Neural cell (in vitro differentiated cells): ENCODE measurements around the gene TNS3. TPM values are rescaled to one million over a fixed set of nuclear protein-coding genes. Genes with fewer than 3 reads are reported as not detected.

Experiments
- H2AFZ ChIP-seq: fragments of 200-600, 300-800 bp; sonication (generic), shearing (Covaris generic); 2 replicates; pipeline ENCODE4 v1.6.0; 2014; ENCODE audit warnings: low read depth, mild to moderate bottlenecking, antibody characterized with exemption, low read length, moderate library complexity
- H3F3A ChIP-seq: fragments of 200-600 bp; shearing (Covaris generic); 2 replicates; pipeline ENCODE4 v1.6.1; 2016; ENCODE audit warnings: mild to moderate bottlenecking, moderate library complexity, mixed read lengths, antibody characterized with exemption, low read length; ENCODE audit not compliant: insufficient read depth, poor library complexity, severe bottlenecking
- H3K27ac ChIP-seq: fragments of 200-600, 300-800 bp; sonication (generic), shearing (Covaris generic); 2 replicates; pipeline ENCODE4 v1.5.1; 2014; ENCODE audit warnings: mild to moderate bottlenecking, low read length, moderate library complexity
- H3K27me3 ChIP-seq: fragments of 300-800, 200-600 bp; sonication (generic), shearing (Covaris generic); 2 replicates; pipeline ENCODE4 v1.6.0; 2014; ENCODE audit warnings: mild to moderate bottlenecking, low read depth, low read length, moderate library complexity; ENCODE audit not compliant: insufficient read depth
- H3K36me3 ChIP-seq: fragments of 300-800, 200-600 bp; sonication (generic), shearing (Covaris generic); 2 replicates; pipeline ENCODE4 v1.5.1; 2014; ENCODE audit warnings: mild to moderate bottlenecking, antibody characterized with exemption, low read length, moderate library complexity; ENCODE audit not compliant: insufficient read depth
- H3K4me2 ChIP-seq: fragments of 300-800, 200-600 bp; sonication (generic), shearing (Covaris generic); 2 replicates; pipeline ENCODE4 v1.6.0; 2014; ENCODE audit warnings: mild to moderate bottlenecking, low read length
- H3K4me3 ChIP-seq: fragments of 300-800, 200-600 bp; sonication (generic), shearing (Covaris generic); 2 replicates; pipeline ENCODE4 v1.5.1; 2014; ENCODE audit warnings: mild to moderate bottlenecking, low read length, moderate library complexity
- H3K79me2 ChIP-seq: fragments of 200-600 bp; shearing (Covaris generic); replicated peaks from 2 replicates; pipeline ENCODE4 v1.6.0; 2014; ENCODE audit warnings: mild to moderate bottlenecking, low read length, moderate library complexity; ENCODE audit not compliant: insufficient read depth
- H3K9ac ChIP-seq: fragments of 300-800, 200-600 bp; sonication (generic), shearing (Covaris generic); 2 replicates; pipeline ENCODE4 v1.6.1; 2016; ENCODE audit warnings: mild to moderate bottlenecking, low read length, mixed read lengths
- H3K9me2 ChIP-seq: fragments of 200-600 bp; shearing (Covaris generic); 2 replicates; pipeline ENCODE4 v1.6.1; 2016; ENCODE audit warnings: mild to moderate bottlenecking, low read length, mixed read lengths; ENCODE audit not compliant: insufficient read depth
- H3K9me3 ChIP-seq: fragments of 200-600, 300-800 bp; sonication (generic), shearing (Covaris generic); 2 replicates; pipeline ENCODE4 v1.6.1; 2016; ENCODE audit warnings: mild to moderate bottlenecking, mixed run types, low read length, moderate library complexity, mixed read lengths
- H4K20me1 ChIP-seq: fragments of 200-600 bp; shearing (Covaris generic); 2 replicates; pipeline ENCODE4 v1.6.1; 2016; ENCODE audit warnings: mild to moderate bottlenecking, mixed run types; ENCODE audit not compliant: insufficient read depth
- EP300 ChIP-seq: fragments of 450-650 bp; conservative IDR thresholded peaks from 2 replicates; pipeline ENCODE4 v1.6.1; 2014; ENCODE audit warnings: antibody characterized with exemption, mild to moderate bottlenecking, moderate library complexity; ENCODE audit not compliant: poor library complexity, severe bottlenecking
- EZH2 ChIP-seq: fragments of 200-600, 300-800 bp; shearing (Covaris generic), sonication (generic); IDR thresholded peaks from 2 replicates; pipeline ENCODE4 v1.6.1; 2014; ENCODE audit warnings: antibody characterized with exemption, low read length, borderline replicate concordance, mild to moderate bottlenecking; ENCODE audit not compliant: insufficient read depth, poor library complexity, severe bottlenecking
- MXI1 ChIP-seq: fragments of 450-650 bp; conservative IDR thresholded peaks from 2 replicates; pipeline ENCODE4 v1.6.1; 2014; ENCODE audit warnings: antibody characterized with exemption, mild to moderate bottlenecking; ENCODE audit not compliant: poor library complexity, severe bottlenecking
- POLR2AphosphoS5 ChIP-seq: IDR thresholded peaks from 2 replicates; pipeline ENCODE4 v1.6.1; 2012
- RAD21 ChIP-seq: fragments of 450-650 bp; conservative IDR thresholded peaks from 2 replicates; pipeline ENCODE4 v1.6.1; 2014; ENCODE audit warnings: antibody characterized with exemption, mild to moderate bottlenecking, moderate library complexity
- SMC3 ChIP-seq: fragments of 450-650 bp; conservative IDR thresholded peaks from 2 replicates; pipeline ENCODE4 v1.6.1; 2014; ENCODE audit warnings: antibody characterized with exemption, mild to moderate bottlenecking, moderate library complexity; ENCODE audit not compliant: poor library complexity
- TAF1 ChIP-seq: IDR thresholded peaks from 2 replicates; pipeline ENCODE4 v1.6.1; 2012; ENCODE audit warnings: low read depth
- polyA plus RNA-seq: library from polyadenylated mRNA; depleted of rRNA; stranded (reverse); fragments of >200 nt; gene quantifications from 2 replicates; pipeline ENCODE4 v1.2.3, GENCODE V29; 2014
- TF ChIP-seq, protein P1 (sequence below): fragments of 450-650 bp; IDR thresholded peaks from 2 replicates; pipeline ENCODE4 v1.5.1; 2014; ENCODE audit warnings: antibody characterized with exemption, mild to moderate bottlenecking, moderate library complexity; ENCODE audit not compliant: poor library complexity, severe bottlenecking
- TF ChIP-seq, protein P2 (sequence below): IDR thresholded peaks from 2 replicates; pipeline ENCODE4 v1.6.1; 2012; ENCODE audit warnings: borderline replicate concordance

TNS3 gene
- polyA plus RNA-seq, 1 donor from 2014 or later = 0.58 TPM

DNA sequence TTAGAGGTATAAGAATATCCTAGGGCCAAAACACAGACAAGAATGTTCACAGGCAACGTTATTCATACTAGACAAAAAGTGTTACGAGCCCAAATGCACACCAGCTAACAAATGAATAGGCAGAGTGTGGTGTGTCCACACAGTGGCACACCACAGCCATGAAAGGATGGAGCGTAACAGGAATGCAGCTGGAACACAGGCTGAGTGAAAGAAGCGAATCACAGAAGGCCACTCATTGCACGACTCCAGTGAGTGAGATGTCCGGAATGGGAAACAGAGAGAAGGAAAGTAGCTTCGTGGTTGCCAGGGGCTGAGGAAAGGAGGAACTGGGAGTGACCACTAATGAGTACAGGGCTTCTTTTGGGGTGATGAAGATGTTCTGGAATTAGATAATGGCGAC lies 198.8 kb downstream of the TNS3 start:
- Histone ChIP-seq H3F3A (no peaks in the 10 kb centered on the region), H3K9me2 (no peaks in the 10 kb centered on the region), H3K79me2 (no peaks in the 10 kb centered on the region), H3K36me3 (no peaks in the 10 kb centered on the region), H3K9me3 (no peaks in the 10 kb centered on the region), H4K20me1 (no peaks in the 10 kb centered on the region), H2AFZ (no peak overlapping the region), H3K4me3 (no peak overlapping the region), H3K27ac (no peak overlapping the region), H3K9ac (no peak overlapping the region), H3K4me2 (no peak overlapping the region), H3K27me3 (no peaks in the 10 kb centered on the region)
- TF ChIP-seq EZH2 (no peak), SMC3 (no peak), TAF1 (no peak), RAD21 (no peak), POLR2AphosphoS5 (no peak), MXI1 (no peak), EP300 (no peak)
- TF ChIP-seq, protein P1, sequence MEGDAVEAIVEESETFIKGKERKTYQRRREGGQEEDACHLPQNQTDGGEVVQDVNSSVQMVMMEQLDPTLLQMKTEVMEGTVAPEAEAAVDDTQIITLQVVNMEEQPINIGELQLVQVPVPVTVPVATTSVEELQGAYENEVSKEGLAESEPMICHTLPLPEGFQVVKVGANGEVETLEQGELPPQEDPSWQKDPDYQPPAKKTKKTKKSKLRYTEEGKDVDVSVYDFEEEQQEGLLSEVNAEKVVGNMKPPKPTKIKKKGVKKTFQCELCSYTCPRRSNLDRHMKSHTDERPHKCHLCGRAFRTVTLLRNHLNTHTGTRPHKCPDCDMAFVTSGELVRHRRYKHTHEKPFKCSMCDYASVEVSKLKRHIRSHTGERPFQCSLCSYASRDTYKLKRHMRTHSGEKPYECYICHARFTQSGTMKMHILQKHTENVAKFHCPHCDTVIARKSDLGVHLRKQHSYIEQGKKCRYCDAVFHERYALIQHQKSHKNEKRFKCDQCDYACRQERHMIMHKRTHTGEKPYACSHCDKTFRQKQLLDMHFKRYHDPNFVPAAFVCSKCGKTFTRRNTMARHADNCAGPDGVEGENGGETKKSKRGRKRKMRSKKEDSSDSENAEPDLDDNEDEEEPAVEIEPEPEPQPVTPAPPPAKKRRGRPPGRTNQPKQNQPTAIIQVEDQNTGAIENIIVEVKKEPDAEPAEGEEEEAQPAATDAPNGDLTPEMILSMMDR = no peak
- TF ChIP-seq, protein P2, sequence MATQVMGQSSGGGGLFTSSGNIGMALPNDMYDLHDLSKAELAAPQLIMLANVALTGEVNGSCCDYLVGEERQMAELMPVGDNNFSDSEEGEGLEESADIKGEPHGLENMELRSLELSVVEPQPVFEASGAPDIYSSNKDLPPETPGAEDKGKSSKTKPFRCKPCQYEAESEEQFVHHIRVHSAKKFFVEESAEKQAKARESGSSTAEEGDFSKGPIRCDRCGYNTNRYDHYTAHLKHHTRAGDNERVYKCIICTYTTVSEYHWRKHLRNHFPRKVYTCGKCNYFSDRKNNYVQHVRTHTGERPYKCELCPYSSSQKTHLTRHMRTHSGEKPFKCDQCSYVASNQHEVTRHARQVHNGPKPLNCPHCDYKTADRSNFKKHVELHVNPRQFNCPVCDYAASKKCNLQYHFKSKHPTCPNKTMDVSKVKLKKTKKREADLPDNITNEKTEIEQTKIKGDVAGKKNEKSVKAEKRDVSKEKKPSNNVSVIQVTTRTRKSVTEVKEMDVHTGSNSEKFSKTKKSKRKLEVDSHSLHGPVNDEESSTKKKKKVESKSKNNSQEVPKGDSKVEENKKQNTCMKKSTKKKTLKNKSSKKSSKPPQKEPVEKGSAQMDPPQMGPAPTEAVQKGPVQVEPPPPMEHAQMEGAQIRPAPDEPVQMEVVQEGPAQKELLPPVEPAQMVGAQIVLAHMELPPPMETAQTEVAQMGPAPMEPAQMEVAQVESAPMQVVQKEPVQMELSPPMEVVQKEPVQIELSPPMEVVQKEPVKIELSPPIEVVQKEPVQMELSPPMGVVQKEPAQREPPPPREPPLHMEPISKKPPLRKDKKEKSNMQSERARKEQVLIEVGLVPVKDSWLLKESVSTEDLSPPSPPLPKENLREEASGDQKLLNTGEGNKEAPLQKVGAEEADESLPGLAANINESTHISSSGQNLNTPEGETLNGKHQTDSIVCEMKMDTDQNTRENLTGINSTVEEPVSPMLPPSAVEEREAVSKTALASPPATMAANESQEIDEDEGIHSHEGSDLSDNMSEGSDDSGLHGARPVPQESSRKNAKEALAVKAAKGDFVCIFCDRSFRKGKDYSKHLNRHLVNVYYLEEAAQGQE = no peak

DNA sequence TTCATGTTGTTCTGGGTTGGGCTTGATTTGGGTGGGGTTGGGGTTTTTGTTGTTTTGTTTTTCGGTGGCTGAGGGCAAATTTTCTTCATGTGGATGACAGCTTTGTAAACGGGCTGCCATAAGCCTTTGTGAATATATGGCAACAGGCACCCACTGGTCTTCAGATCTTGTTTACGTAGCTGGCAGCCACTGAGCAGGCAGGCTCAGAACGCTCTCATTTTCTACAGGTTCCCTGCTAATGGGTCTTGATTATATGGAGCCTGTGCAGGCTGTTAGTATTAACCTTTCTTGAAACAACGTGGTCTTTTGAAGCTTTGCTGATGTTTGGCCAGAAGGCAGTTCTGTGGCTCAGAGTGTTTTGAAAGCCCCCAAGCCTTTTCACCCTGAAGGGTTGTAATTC lies 199.7 kb downstream of the TNS3 start:
- Histone ChIP-seq H3K79me2 (no peaks in the 10 kb centered on the region), H3K27me3 (no peaks in the 10 kb centered on the region), H2AFZ (no peak overlapping the region), H3K9me3 (no peaks in the 10 kb centered on the region), H3K4me3 (no peak overlapping the region), H3K27ac (peak overlapping the region; percentile 24), H3F3A (no peaks in the 10 kb centered on the region), H4K20me1 (no peaks in the 10 kb centered on the region), H3K9me2 (no peaks in the 10 kb centered on the region), H3K9ac (no peak overlapping the region), H3K36me3 (no peaks in the 10 kb centered on the region), H3K4me2 (no peak overlapping the region)
- TF ChIP-seq POLR2AphosphoS5 (peak; percentile 32), EZH2 (no peak)

DNA sequence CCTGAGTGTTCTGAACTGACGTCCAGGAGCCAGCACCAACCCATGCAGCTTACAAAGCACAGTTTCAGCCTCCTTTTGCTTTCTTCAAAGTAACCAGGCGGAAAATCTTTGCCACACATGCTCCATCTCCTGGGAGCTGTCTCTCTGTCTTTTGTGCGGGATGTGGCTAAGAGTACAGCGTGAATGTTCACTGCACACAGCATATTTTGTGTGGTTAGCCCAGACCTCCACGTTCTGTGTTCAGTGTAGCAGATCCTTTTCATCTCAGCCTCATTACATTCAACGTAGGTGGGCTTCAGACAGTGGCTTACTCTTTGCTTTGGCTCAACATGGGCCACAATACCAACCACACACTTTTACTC lies 200.8 kb downstream of the TNS3 start:
- TF ChIP-seq MXI1 = no peak
- no peak for TF ChIP-seq EP300
- no peak for TF ChIP-seq POLR2AphosphoS5
- no peak for TF ChIP-seq TAF1
- TF ChIP-seq RAD21 = no peak
- TF ChIP-seq SMC3 = no peak
- TF ChIP-seq, protein P1 = no peak
- TF ChIP-seq, protein P2 = no peak
- no peak for TF ChIP-seq EZH2
- H3K27ac ChIP-seq = no peak overlapping the region
- no peak overlapping the region for H3K4me2 ChIP-seq

More for the DNA sequence above, 200.8 kb downstream of the TNS3 start:
- H3K9me2 ChIP-seq = no peaks in the 10 kb centered on the region
- no peak overlapping the region for H2AFZ ChIP-seq
- no peaks in the 10 kb centered on the region for H3K27me3 ChIP-seq
- H4K20me1 ChIP-seq = no peaks in the 10 kb centered on the region
- no peaks in the 10 kb centered on the region for H3F3A ChIP-seq
- H3K79me2 ChIP-seq = no peaks in the 10 kb centered on the region
- no peak overlapping the region for H3K4me3 ChIP-seq
- H3K36me3 ChIP-seq = no peaks in the 10 kb centered on the region
- H3K9ac ChIP-seq = no peak overlapping the region
- H3K9me3 ChIP-seq = no peaks in the 10 kb centered on the region
